Erythroblast (primary cell): ENCODE data around the gene RNU6-8.

ENCODE experiments used
- GATA1 ChIP-seq: IDR thresholded peaks from 2 replicates; pipeline ENCODE4 v1.6.1; 2011; ENCODE audit warnings: low read depth, mild to moderate bottlenecking, control low read depth, low read length, moderate library complexity
- POLR2A ChIP-seq: IDR thresholded peaks from 2 replicates; pipeline ENCODE4 v1.6.1; 2011; ENCODE audit warnings: mild to moderate bottlenecking, low read length

- TF ChIP-seq POLR2A (no peak), GATA1 (no peak)
Observed at GRCh38 chr14:32205554-32205953, 2.5 kb upstream of the RNU6-8 start.
